ENCODE data around the gene SRRT.

SRRT gene

GRCh38 chr7:100882201-100882600 lies 7.3 kb downstream of the SRRT start:
- no peak for DNase-seq

- no peak for DNase-seq
Measured at GRCh38 chr7:100882785-100883526, 8.1 kb downstream of the SRRT start.

- DNase-seq, result no peak
Measured at GRCh38 chr7:100884736-100885439, 10.0 kb downstream of the SRRT start.

- no peak for DNase-seq
Measured at GRCh38 chr7:100885440-100886141, 10.7 kb downstream of the SRRT start.

GRCh38 chr7:100886142-100886935 lies 11.4 kb downstream of the SRRT start:
- DNase-seq, result no peak

GRCh38 chr7:100886936-100887515 lies 12.1 kb downstream of the SRRT start:
- no peak for DNase-seq

- DNase-seq, result no peak
Measured at GRCh38 chr7:100887516-100888290, 12.8 kb downstream of the SRRT start.

GRCh38 chr7:100888291-100888987 lies 13.5 kb downstream of the SRRT start:
- no peak for DNase-seq

- DNase-seq, result no peak
Measured at GRCh38 chr7:100888988-100889750, 14.3 kb downstream of the SRRT start, which contains the start of gene UFSP1. TSS of gene UFSP1 (minus strand) at chr7:100889715. CDS start at chr7:100889271, 444 bp downstream.

- no peak for DNase-seq
Measured at GRCh38 chr7:100890653-100891567, 16.0 kb downstream of the SRRT start.

- no peak for DNase-seq
Measured at GRCh38 chr7:100891568-100892247, 16.8 kb downstream of the SRRT start.

- no peak for DNase-seq
Measured at GRCh38 chr7:100892364-100893317, 17.7 kb downstream of the SRRT start.

GRCh38 chr7:100893318-100893895 lies 18.5 kb downstream of the SRRT start:
- no peak for DNase-seq

- no peak for DNase-seq
Measured at GRCh38 chr7:100893910-100894721, 19.2 kb downstream of the SRRT start.

- DNase-seq, result no peak
Measured at GRCh38 chr7:100894860-100895700, 20.2 kb downstream of the SRRT start.

Data from NCI-H524 treated with DMSO at 0.1 percent for 48 hours (cell line).